ENCODE data around the gene CDPF1. TPM values are rescaled to one million over a fixed set of nuclear protein-coding genes. Genes with fewer than 3 reads are reported as not detected.

CDPF1 gene
- total RNA-seq, 1 experiment from 2014 or later, result 8.1 TPM

DNA sequence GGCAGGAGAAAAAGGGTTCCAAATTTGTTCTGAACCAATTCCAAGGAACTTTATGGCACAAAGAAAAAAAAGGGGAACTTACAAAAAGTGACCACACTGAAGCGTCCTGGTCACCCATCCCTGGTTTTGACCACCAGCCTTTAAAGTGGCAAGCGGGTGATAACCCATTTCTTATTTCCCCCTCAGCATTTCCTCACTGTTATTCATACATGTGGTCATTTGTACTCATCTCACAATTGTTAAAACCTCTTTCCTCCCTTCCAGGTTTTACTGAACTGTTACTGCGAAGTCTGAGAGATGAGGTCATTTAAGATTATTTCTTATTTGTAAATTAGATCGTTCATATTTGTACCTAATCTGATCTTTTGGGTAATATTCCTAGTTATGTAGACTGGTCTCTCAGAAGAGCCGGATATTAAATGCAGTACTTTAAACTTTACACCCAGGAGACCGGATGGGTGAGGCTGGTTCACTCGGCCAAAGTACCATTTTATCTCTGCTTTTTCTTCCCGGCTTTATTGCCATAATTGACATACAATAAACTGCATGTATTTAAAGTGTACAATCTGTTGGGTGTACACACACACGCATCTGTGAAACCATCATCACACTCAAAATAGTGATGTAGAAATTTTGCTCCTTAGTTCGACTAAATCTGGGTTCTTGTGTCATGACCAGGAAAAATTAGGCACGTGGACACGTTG lies 47.0 kb downstream of the CDPF1 start:
- Mint-ChIP-seq H3K27me3 (ENCODE audit: low read depth) (no peaks in the 10 kb centered on the region), H3K36me3 (ENCODE audit: insufficient read depth in 1 of 3, low read depth in 3 of 3) (peaks cover 3 to 22% (median 9%) of the 10 kb centered on the region in 3 experiments; a peak in 4 of 7 replicates), H3K9me3 (peaks cover 2 to 6% of the 10 kb centered on the region in 2 experiments; a peak in 2 of 5 replicates), H3K4me3 (no peak overlapping the region), H3K27ac (no peak overlapping the region), H3K4me1 (peaks cover 21 to 29% of the 10 kb centered on the region in 2 experiments)
- H3K4me2 ChIP-seq (ENCODE audit: insufficient read depth, insufficient read length, low read length), result no peak overlapping the region
- H2BK12ac ChIP-seq (ENCODE audit: insufficient read length, low read depth, low read length), result no peak overlapping the region
- no peak overlapping the region for H3K14ac ChIP-seq (ENCODE audit: insufficient read depth, low read length)
- H3K56ac ChIP-seq (ENCODE audit: insufficient read length, low read depth, low read length), result no peak overlapping the region
- H3K79me1 ChIP-seq (ENCODE audit: insufficient read depth, low read depth, low read length, poor library complexity, severe bottlenecking), result no peaks in the 10 kb centered on the region
- no peaks in the 10 kb centered on the region for H3K23me2 ChIP-seq (ENCODE audit: insufficient read length, low read depth, low read length, poor library complexity, severe bottlenecking)
- H3K23ac ChIP-seq (ENCODE audit: insufficient read length, low read depth, low read length), result no peak overlapping the region
- no peak overlapping the region for H2AFZ ChIP-seq (ENCODE audit: low read length)
- H2AK5ac ChIP-seq (ENCODE audit: insufficient read length, low read length), result no peak overlapping the region
- TF ChIP-seq, protein P1, sequence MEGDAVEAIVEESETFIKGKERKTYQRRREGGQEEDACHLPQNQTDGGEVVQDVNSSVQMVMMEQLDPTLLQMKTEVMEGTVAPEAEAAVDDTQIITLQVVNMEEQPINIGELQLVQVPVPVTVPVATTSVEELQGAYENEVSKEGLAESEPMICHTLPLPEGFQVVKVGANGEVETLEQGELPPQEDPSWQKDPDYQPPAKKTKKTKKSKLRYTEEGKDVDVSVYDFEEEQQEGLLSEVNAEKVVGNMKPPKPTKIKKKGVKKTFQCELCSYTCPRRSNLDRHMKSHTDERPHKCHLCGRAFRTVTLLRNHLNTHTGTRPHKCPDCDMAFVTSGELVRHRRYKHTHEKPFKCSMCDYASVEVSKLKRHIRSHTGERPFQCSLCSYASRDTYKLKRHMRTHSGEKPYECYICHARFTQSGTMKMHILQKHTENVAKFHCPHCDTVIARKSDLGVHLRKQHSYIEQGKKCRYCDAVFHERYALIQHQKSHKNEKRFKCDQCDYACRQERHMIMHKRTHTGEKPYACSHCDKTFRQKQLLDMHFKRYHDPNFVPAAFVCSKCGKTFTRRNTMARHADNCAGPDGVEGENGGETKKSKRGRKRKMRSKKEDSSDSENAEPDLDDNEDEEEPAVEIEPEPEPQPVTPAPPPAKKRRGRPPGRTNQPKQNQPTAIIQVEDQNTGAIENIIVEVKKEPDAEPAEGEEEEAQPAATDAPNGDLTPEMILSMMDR (conservative IDR thresholded peaks at IDR 0.05), result no peak
- H3K4ac ChIP-seq (ENCODE audit: low read depth, low read length), result no peak overlapping the region
- DNase-seq, result no peak
- no peaks in the 10 kb centered on the region for H4K20me1 ChIP-seq (ENCODE audit: control insufficient read depth, insufficient read depth, insufficient read length)
- H3K4me1 ChIP-seq (ENCODE audit: insufficient read depth, low read length), result peaks cover 3% of the 10 kb centered on the region; the same call in 1 of the 2 replicates
- H4K8ac ChIP-seq (replicated peaks; ENCODE audit: insufficient read length, low read depth, low read length), result no peak overlapping the region
- no peaks in the 10 kb centered on the region for H3K9me3 ChIP-seq (ENCODE audit: control insufficient read depth, low read depth, low read length)
- H3K18ac ChIP-seq (ENCODE audit: insufficient read length, low read depth, low read length), result no peak overlapping the region
- H2BK5ac ChIP-seq (ENCODE audit: insufficient read length, low read length), result no peak overlapping the region
- no peak overlapping the region for H2BK120ac ChIP-seq (ENCODE audit: low read depth, low read length, poor library complexity, severe bottlenecking)
- H2BK20ac ChIP-seq (ENCODE audit: low read depth, low read length, poor library complexity, severe bottlenecking), result no peak overlapping the region
- WGBS (ENCODE audit: extremely low coverage, insufficient read length, low lambda C conversion rate), result no CpG with 5 or more reads among the region's 12 CpGs
- no peak overlapping the region for H4K5ac ChIP-seq (ENCODE audit: insufficient read length, low read depth, low read length)
- H3K27ac ChIP-seq (ENCODE audit: insufficient read length, low read depth, low read length), result no peak overlapping the region
- H4K91ac ChIP-seq (ENCODE audit: insufficient read length, low read depth, low read length), result no peak overlapping the region
- H3K27me3 ChIP-seq (ENCODE audit: insufficient read depth, low read length), result no peaks in the 10 kb centered on the region
- no peak overlapping the region for H2BK15ac ChIP-seq (ENCODE audit: low read depth, low read length)
- no peak overlapping the region for H3T11ph ChIP-seq (ENCODE audit: low read length)
- no peaks in the 10 kb centered on the region for H3K79me2 ChIP-seq (ENCODE audit: insufficient read depth, low read length)
- H3K9ac ChIP-seq (ENCODE audit: extremely low read depth, insufficient read length, low read length), result no peak overlapping the region
